SU-DHL-6 (cell line): Measurements from ENCODE around the gene CELF5.

ENCODE experiments used
- EZH2phosphoT487 ChIP-seq: fragments of 200-600 bp; sonication (generic), shearing (Covaris generic); conservative IDR thresholded peaks from 2 replicates; pipeline ENCODE4 v1.6.1; 2018; ENCODE audit warnings: mild to moderate bottlenecking, antibody characterized with exemption, low read length, moderate library complexity, mixed read lengths
- TF ChIP-seq, protein P1 (sequence below): fragments of 200-600 bp; sonication (generic); IDR thresholded peaks from one replicate; pipeline ENCODE4 v1.5.1; 2017; ENCODE audit warnings: antibody characterized with exemption, mild to moderate bottlenecking, low read length, moderate library complexity; ENCODE audit not compliant: insufficient read depth, poor library complexity, severe bottlenecking

DNA sequence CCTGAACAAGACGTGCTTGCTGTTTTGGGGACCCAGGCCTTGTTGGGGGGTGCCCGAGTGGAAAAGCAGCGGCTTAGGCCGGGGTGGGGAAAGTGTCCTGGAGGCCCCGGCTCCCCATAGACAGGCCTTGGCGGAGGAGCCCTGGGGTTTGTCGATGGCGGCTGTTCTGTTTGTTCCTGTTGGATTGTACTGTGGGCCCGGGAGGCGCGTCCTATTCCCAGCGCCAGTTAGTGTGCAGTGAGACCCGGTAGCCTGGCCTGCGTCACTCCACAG lies 27.6 kb upstream of the CELF5 start:
- TF ChIP-seq, protein P1, sequence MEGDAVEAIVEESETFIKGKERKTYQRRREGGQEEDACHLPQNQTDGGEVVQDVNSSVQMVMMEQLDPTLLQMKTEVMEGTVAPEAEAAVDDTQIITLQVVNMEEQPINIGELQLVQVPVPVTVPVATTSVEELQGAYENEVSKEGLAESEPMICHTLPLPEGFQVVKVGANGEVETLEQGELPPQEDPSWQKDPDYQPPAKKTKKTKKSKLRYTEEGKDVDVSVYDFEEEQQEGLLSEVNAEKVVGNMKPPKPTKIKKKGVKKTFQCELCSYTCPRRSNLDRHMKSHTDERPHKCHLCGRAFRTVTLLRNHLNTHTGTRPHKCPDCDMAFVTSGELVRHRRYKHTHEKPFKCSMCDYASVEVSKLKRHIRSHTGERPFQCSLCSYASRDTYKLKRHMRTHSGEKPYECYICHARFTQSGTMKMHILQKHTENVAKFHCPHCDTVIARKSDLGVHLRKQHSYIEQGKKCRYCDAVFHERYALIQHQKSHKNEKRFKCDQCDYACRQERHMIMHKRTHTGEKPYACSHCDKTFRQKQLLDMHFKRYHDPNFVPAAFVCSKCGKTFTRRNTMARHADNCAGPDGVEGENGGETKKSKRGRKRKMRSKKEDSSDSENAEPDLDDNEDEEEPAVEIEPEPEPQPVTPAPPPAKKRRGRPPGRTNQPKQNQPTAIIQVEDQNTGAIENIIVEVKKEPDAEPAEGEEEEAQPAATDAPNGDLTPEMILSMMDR, result no peak
- TF ChIP-seq EZH2phosphoT487, result no peak
